Duodenal mucosa (tissue), 2 donors: ENCODE results near the gene NPR1.
"Not testable (repeated sequence)": the region's sequence is repeated elsewhere in the genome, so short reads cannot be mapped to it uniquely, and the experiment has no call there.

ENCODE experiments used
- H3K27ac ChIP-seq: one replicate; pipeline ENCODE4 v1.7.0; 2013; ENCODE audit warnings: low read depth, low read length
- H3K27me3 ChIP-seq, 2 donors: one replicate each; pipeline ENCODE4 v1.7.0; 2013; ENCODE audit warnings: low read length in 2 of 2, control low read depth in 1 of 2; ENCODE audit not compliant: insufficient read depth in 2 of 2, control insufficient read depth in 1 of 2
- H3K36me3 ChIP-seq, 2 donors: one replicate each; pipeline ENCODE4 v1.7.0; 2013; ENCODE audit warnings: low read length in 2 of 2, control low read depth in 1 of 2; ENCODE audit not compliant: insufficient read depth in 2 of 2, control insufficient read depth in 1 of 2
- H3K4me1 ChIP-seq, 2 donors: one replicate each; pipeline ENCODE4 v1.7.0; 2013; ENCODE audit warnings: low read length in 2 of 2, control low read depth in 1 of 2; ENCODE audit not compliant: insufficient read depth in 2 of 2, control insufficient read depth in 1 of 2
- H3K4me3 ChIP-seq, 2 donors: one replicate each; pipeline ENCODE4 v1.7.0; 2013; ENCODE audit warnings: low read length in 2 of 2, low read depth in 1 of 2
- H3K9ac ChIP-seq, 2 donors: one replicate each; pipeline ENCODE4 v1.7.0; 2013; ENCODE audit warnings: low read length in 2 of 2, low read depth in 1 of 2
- H3K9me3 ChIP-seq, 2 donors: one replicate each; pipeline ENCODE4 v1.7.0; 2013; ENCODE audit warnings: low read length in 2 of 2, control low read depth in 1 of 2; ENCODE audit not compliant: control insufficient read depth in 1 of 2

The NPR1 gene

DNA sequence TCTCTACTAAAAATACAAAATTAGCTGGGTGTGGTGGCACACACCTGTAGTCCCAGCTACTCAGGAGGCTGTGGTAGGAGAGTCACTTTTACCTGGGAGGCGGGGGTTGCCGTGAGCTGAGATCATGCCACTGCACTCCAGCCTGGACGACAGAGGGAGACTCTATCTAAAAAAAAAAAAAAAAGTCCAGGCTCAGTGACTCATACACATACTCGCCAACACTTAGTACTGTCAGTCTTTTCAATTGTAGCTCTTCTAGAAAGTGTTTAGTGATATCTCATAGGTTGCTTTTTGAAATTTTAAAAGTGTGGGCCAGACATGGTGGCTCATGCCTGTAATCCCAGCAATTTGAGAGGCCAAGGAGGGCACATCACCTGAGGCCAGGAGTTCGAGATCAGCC is 37.7 kb downstream of the NPR1 start:
- not testable (repeated sequence) for H3K27me3 ChIP-seq, H3K27ac ChIP-seq

GRCh38 chr1:153717330-153717729 is 38.8 kb downstream of the NPR1 start:
- Histone ChIP-seq H3K36me3 (no peaks in the 10 kb centered on the region), H3K9ac (no peak overlapping the region), H3K4me1 (no peaks in the 10 kb centered on the region), H3K4me3 (no peak overlapping the region), H3K27ac (no peak overlapping the region), H3K27me3 (no peaks in the 10 kb centered on the region), H3K9me3 (no peaks in the 10 kb centered on the region)

More for the DNA sequence above, 37.7 kb downstream of the NPR1 start:
- not testable (repeated sequence) for H3K9ac ChIP-seq, H3K36me3 ChIP-seq, H3K4me3 ChIP-seq, H3K9me3 ChIP-seq, H3K4me1 ChIP-seq

- no peak overlapping the region for H3K27ac ChIP-seq
- no peaks in the 10 kb centered on the region for H3K36me3 ChIP-seq
- H3K9ac ChIP-seq, result no peak overlapping the region
- no peaks in the 10 kb centered on the region for H3K9me3 ChIP-seq
- no peak overlapping the region for H3K4me3 ChIP-seq
- H3K27me3 ChIP-seq, result no peaks in the 10 kb centered on the region
- H3K4me1 ChIP-seq, result no peaks in the 10 kb centered on the region
Measured at GRCh38 chr1:153723687-153724086, 45.2 kb downstream of the NPR1 start.

GRCh38 chr1:153724634-153725033 is 46.1 kb downstream of the NPR1 start:
- not testable (repeated sequence) for H3K9me3 ChIP-seq, H3K4me3 ChIP-seq, H3K27me3 ChIP-seq, H3K27ac ChIP-seq, H3K4me1 ChIP-seq, H3K9ac ChIP-seq, H3K36me3 ChIP-seq

GRCh38 chr1:153727463-153728304 is 49.2 kb downstream of the NPR1 start, which contains the start of gene INTS3:
INTS3 (plus strand) TSS chr1:153728050; CDS start chr1:153728635, 585 bp downstream.
- Histone ChIP-seq H3K27me3 (no peaks in the 10 kb centered on the region), H3K4me1 (peaks cover 14 to 18% of the 10 kb centered on the region in 2 donors), H3K9ac (peak within 1 kb of the TSS; percentile 95 to 99), H3K36me3 (no peaks in the 10 kb centered on the region), H3K4me3 (peak within 1 kb of the TSS; percentile 90 to 92), H3K9me3 (no peaks in the 10 kb centered on the region), H3K27ac (peak within 1 kb of the TSS; percentile 91)

- peaks cover 14 to 18% of the 10 kb centered on the region in 2 donors for H3K4me1 ChIP-seq
- H3K9ac ChIP-seq, result peak overlapping the region; percentile 95 to 99
Measured at GRCh38 chr1:153728305-153729066, 50.0 kb downstream of the NPR1 start.

GRCh38 chr1:153730468-153730988 is 52.0 kb downstream of the NPR1 start:
- Histone ChIP-seq H3K4me1 (peaks cover 14 to 22% of the 10 kb centered on the region in 2 donors), H3K27ac (no peak overlapping the region), H3K9me3 (no peaks in the 10 kb centered on the region), H3K4me3 (no peak overlapping the region), H3K27me3 (no peaks in the 10 kb centered on the region), H3K9ac (no peak overlapping the region), H3K36me3 (peaks cover 0 to 2% of the 10 kb centered on the region in 2 donors)

More at GRCh38 chr1:153728305-153729066, 50.0 kb downstream of the NPR1 start:
- Histone ChIP-seq H3K9me3 (no peaks in the 10 kb centered on the region), H3K4me3 (peak overlapping the region; percentile 90 to 92), H3K27me3 (no peaks in the 10 kb centered on the region), H3K36me3 (no peaks in the 10 kb centered on the region), H3K27ac (peak overlapping the region; percentile 91)

DNA sequence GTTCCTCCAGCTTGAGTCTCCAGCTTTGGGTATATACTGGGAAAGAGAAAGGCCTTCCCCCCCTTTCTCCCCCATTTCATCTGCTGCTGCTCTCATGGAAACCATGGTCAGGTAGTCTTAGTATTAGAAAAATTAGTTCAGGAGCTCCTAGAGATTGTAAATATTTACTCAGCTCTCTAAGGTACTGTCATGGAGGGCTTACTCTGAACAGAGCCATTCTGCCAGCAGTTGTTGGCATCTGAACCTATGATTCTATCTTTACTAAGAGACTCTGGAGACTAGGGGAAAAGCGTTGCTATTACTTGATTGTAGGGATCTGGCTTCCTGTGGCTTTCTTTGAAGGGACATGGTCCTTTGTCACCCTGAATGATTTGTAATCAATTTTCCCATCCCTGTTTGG is 55.5 kb downstream of the NPR1 start:
- no peak overlapping the region for H3K27ac ChIP-seq
- no peaks in the 10 kb centered on the region for H3K9me3 ChIP-seq
- H3K4me1 ChIP-seq, result peaks cover 12 to 21% of the 10 kb centered on the region in 2 donors
- H3K27me3 ChIP-seq, result no peaks in the 10 kb centered on the region
- peaks cover 0 to 2% of the 10 kb centered on the region in 2 donors for H3K36me3 ChIP-seq
- no peak overlapping the region for H3K9ac ChIP-seq
- H3K4me3 ChIP-seq, result no peak overlapping the region

GRCh38 chr1:153734396-153735089 is 56.1 kb downstream of the NPR1 start:
- no peak overlapping the region for H3K9ac ChIP-seq
- no peak overlapping the region for H3K27ac ChIP-seq
- no peaks in the 10 kb centered on the region for H3K9me3 ChIP-seq
- no peaks in the 10 kb centered on the region for H3K27me3 ChIP-seq
- H3K4me3 ChIP-seq, result no peak overlapping the region
- peaks cover 0 to 2% of the 10 kb centered on the region in 2 donors for H3K36me3 ChIP-seq
- peaks cover 6 to 16% of the 10 kb centered on the region in 2 donors for H3K4me1 ChIP-seq
